ENCODE data around the gene LITAF.
"Not testable (repeated sequence)": the region's sequence is repeated elsewhere in the genome, so short reads cannot be mapped to it uniquely, and the experiment has no call there.

LITAF gene

DNA sequence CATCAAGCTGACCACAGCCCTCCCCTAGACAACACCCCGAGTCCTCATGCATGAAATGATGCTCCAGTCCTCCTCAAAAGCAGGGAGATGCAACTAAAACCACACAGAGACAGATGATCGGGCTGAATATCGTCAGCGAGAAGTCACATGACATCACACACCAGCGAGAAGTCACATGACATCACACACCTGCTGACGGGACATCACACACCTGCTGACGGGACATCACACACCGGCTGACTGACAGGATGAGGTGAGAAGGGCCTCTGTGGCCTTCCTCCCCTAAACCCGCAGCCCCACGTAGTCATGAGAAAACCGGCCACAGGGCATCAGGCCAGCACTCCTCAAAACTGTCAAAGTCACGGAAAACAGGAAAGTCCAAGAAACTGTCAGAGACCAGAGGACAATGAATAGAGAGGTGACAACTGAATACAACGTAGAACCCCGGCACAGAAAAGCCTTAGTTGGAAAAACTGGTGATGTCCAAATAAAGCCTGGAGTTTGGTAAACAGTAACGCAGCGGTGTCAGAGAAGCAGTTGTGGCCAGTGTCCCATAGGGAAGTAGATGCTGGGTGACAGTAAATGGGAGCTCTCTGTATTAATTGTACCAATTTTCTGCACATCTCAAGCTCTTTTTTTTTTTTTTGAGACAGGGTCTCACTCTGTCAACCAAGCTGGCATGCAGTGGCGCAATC is 14.3 kb downstream of the LITAF start:
- DNase-seq (ENCODE audit: low spot score) = no peak

DNA sequence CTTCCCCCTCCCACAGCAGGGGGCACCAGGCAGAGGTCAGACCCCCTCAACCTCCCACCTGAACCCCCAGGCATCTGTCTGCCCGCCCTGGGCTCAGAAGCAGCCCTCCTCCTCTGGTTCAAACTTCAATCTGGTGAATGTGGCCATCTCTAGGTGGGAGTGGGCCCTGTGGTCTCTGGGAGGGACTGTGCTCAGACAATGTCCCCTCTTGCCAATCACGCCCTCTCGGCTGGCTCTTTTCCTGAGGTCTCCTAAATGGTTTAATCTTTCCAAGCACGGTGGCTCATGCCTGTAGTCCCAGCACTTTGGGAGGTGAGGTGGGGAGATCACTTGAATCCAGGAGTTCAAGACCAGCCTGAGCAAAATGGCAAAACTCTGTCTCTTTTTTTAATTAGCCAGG is 15.2 kb downstream of the LITAF start:
- no peak for DNase-seq (ENCODE audit: low spot score)

DNA sequence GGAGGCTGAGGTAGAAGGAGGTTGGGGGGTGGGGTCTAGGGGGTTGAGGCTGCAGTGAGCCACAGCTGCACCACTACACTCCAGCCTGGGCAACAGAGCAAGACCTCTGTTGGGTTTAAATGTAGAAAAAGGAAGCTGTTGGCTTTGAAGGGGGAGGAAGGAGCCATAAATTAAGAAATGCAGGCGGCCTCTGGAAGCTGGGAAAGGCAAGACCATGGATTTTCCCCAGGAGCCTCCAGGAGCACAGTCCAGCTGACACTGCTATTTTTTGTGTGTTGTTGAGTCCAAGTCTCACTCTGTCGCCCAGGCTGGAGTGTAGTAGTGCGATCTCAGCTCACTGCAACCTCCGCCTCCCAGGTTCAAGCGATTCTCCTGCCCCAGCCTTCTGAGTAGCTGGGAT is 15.9 kb downstream of the LITAF start:
- no peak for DNase-seq (ENCODE audit: low spot score)

DNA sequence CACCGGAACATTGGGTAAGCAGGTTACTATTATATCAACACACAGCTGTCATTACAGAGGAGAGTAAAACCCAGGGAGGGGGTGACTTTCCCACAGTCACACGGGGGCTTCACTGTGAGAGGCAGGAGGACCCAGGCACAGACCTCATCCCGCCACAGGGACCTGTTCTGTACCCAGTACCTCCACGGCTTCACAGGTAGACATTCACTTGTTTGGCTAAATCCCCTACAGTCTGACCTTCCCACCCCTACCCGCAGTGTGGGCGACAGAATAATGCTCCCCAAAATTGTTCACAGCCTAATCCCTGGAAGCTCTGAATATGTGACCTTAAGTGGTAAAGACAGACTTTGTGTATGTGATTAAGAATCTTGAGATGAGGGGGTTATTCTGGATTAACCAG is 16.5 kb downstream of the LITAF start:
- no peak for DNase-seq (ENCODE audit: low spot score)

DNA sequence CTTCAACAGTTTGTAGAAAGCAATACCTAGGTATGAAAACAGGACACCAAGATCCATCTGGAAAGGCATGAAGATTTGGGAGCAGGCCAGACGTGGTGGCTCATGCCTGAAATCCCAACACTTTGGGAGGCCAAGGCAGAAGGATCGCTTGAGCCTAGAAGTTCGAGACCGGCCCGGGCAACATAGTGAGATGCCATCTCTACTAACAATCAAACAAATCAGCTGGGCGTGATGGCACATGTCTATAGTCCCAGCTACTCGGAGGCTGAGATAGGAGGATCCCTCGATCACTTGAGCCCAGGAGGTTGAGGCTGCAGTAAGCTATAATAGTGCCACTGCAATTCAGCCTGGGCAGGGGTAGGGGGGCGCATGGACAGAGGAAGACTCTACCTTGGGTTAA is 20.3 kb downstream of the LITAF start:
- DNase-seq (ENCODE audit: low spot score) = no peak

DNA sequence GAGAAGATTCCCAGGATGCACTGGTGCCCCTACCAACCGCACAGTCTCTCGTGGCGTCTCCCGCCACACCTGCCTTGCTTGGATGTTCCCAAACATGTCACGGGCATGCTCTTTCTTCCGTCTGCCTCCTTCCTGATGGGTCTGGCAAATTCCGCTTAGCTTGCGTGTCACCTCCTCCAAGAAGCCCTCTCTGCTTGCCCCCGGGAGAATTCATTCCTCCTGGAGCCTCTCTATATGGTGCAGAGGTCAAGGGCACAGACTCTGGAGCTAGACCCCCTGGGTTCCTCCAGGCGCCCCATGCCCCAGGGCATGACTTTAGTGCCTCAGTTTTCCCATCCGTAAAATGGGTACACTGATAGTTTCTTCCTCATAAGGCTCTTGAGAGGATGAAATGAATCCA is 21.1 kb downstream of the LITAF start:
- no peak for DNase-seq (ENCODE audit: low spot score)

DNA sequence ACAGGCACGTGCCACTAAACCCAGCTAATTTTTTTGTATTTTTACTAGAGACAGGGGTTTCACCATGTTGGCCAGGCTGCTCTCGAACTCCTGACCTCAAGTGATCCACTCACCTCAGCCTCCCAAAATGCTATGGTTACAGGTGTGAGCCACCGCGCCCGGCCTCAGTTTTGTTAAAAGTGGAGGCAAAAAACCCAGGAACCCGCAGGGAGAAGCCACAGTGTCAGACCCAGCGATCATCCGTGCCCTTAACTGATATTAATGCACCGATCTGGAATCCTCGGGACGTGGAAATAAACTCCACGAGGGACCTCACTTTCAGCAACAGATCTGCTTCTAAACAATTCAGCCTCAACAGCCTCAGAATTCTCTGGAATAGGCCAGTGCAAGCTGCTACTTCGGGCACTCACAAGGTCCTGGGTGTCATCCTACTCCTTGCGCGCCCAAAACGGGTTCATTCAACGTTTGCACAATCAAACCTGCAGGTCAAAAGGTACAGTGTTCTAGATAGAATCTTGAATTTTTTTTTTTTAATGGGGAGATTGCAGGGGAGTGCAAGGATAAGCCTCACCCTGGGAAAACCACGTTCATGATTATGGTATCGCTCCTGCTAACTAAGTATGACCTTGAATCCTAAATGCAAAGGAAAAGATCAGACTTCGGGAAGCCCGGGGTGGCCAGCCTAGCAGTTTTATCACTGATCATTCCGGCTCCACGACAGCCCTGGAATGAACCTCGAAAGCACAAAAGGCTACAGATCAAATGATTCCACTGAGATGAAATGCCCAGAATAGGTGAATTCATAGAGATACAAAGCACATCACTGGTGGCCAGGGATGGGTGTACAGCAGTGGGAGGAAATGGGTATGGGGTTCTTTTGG is 22.4 kb downstream of the LITAF start:
- no peak for DNase-seq (ENCODE audit: low spot score)

DNA sequence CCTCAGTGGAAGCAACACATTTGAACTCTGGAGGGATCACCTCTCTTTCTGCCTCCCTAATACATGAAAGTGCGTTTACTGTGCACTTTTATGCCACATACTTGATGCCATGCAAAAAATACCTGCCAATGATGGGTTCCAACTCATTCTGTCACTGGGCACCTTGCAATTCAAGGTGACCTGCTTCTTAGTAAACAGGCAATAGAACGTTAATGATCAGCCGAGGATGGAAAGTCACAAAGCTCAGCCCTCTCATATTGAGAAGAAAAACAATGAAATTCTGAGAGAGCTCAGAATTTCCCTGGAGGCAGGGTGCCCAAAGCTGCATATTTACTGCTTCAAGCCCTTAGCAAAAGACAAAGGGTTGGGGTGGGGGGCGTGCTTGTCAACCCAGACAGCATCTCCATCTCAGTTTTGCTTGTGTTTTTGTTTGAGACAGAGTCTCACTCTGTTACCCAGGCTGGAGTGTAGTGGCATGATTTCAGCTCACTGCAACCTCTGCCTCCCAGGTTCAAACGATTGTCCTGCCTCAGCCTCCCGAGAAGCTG is 23.2 kb downstream of the LITAF start:
- DNase-seq (ENCODE audit: low spot score) = no peak

DNA sequence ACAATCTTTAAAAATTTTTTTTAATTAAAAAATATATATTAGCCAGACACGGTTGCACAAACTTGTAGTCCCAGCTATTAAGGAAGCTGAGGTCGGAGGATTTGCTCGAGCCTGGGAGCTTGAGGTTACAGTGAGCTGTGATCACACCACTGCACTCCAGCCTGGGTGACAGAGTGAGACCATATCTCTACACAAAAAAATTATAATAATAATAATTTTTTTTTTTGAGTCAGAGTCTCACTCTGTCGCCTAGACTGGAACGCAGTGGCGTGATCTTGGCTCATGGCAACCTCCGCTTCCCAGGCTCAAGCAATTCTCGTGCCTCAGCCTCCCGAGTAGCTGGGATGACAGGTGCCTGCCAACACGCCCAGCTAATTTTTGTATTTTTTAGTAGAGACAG is 23.8 kb downstream of the LITAF start:
- no peak for DNase-seq (ENCODE audit: low spot score)

DNA sequence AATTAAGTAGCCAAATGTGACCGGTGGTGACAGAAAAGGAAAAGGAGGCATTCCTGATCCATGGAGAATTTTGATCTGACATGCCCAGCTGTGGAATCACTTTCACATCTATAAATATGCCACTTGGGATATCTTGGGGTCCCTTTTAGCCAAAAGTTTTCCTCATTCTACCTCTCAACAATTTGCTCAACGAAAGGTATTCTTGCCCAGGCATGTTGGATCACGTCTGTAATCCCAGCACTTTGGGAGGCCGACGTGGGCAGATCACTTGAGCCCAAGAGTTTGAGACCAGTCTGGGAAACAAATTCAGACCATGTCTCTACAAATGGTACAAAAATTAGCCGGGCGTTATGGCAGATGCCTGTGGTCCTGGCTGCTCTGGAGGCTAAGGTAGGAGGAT is 24.3 kb downstream of the LITAF start:
- DNase-seq (ENCODE audit: low spot score) = no peak

DNA sequence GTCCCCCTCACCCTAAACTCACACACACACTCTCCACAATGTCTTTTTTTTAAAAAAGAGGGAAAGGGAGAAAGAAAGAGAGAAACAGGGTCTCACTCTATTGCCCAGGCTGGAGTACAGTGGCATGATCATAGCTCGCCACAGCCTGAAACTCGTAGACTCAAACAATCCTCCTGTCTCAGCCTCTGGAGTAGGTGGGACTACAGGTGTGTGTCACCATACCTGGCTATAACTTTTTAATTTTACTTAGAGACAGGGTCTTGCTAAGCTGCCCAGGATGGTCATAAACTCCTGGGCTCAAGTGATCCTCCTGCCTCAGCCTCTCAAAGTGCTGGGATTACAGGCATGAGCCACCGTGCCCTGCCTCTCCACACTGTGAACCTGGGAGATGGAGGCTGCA is 24.9 kb downstream of the LITAF start:
- DNase-seq (ENCODE audit: low spot score) = no peak

DNA sequence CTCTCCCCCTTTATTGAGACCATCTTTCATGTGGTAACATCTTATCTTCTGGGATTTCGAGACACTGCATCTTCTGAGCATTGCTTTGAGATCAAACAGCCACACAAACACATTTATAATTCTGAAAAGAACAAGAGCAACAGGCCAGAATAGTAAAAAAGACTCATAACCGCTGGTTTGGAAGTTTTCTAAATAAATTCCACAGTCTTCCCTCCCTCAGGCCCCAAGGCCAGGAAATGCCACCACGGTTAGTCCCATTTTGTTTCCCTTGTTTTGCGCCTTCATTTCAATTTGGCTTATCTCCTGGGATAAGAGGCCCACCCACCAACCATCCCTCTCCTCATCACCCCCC is 25.3 kb downstream of the LITAF start:
- DNase-seq (ENCODE audit: low spot score) = no peak

DNA sequence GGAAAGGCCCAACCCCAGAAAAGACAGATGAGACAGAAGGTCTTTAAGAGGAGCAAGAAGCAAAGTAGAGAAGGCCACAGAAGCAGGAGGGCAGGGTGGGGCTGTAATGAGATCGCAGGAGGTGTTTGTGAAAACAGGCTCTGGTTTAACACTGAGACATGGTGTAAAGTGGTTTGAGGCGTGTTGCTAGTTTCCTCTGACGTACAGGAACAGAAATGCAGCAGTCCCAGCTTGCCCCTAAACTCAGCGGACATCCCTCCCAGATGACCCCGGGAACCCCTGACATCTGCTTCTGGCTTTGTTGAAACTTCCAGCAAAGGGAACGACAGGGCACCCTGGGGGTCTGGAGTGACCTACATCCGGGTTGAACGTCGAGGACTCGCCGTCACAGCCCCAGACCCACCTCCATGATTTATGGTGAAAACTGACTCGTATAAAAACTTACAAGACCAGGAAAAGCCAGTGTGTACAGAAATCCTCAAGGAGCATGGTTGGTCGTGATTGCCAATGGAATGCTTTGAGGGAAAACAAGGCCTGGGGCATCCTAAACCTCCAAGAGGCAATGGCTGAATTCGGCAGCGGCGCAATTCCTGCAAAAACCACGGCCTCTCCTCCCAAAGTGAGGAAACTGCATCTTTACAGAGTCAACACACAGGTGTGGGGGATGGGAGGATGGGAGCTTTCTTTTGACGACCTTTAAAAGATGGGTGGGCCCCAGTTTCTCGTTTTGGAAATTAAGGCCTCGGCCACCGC is 25.8 kb downstream of the LITAF start:
- peak; percentile 70 for DNase-seq (ENCODE audit: low spot score)

DNA sequence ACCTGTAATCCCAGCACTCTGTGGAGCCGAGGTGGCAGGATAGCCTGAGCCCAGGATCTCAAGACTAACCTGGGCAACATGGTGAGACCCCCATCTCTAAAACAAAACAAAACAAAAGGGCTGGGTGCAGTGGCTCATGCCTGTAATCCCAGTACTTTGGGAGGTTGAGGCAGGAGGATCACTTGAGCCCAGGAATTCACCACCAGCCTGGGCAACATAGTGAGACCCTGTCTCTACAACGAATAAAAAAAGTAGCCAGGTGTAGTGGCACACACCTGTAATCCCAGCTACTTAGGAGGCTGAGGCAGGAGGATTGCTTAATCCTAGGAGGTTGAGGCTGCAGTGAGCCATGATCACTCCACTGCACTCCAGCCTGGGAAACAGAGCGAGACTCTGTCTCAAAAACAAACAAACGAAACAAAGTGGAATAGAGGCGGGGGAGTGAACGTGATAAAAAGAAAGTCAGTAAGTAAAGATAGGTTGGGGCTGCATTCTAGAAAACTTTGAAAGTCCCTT is 28.4 kb downstream of the LITAF start:
- not testable (repeated sequence) for DNase-seq (ENCODE audit: low spot score)

DNA sequence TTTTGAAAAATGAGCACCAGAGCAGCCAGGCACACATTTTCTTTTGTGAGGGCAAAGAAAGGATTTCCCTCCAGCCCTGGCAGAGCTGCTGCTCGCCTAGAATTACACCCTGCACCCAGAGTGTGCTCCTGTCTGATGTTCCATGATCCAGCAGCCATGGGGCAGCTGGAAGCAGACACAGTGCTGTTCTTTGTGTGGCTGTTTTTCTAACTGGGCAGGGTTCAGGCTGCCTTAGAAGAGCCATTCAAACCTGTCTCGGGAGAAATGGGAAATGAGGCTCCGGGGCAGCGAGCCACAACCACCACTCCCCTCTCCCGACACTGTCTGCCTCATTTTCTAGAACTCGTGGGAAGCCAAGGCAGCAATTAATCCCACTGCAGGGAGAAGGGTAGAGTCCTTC is 28.9 kb downstream of the LITAF start:
- DNase-seq (ENCODE audit: low spot score) = no peak

DNA sequence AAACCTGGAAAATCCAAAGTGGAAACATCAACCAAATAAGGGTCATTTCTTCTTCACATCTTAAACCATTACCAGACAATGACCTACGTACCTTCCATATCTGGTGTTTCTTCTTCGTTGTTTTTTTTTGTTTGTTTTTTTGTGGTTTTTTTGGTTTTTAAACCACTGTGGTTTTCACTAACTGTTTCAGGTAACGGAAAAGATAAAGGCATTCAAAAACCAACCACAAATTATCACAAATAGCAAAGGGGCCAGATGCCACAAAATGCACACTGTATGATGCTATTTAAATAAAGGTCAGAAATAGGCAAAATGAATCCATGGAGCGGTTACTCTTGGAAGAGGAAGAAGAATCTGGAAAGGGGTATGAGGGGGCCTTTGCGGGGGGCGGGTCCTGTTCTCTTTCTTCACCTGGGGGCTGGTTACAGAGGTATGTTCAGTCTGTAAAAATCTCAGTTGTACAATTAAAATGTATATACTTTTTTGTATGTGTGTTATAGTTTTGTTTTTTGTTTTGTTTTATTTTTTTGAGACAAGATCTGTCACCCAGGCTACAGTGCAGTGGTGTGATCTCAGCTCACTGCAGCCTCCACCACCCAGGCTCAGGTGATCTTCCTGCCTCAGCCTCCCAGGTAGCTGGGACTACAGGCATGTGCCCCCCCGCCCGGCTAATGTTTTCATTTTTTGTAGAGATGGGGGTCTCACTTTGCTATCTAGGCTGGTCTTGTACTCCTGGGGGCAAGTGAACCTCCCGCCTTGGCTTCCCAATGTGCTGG is 29.6 kb downstream of the LITAF start:
- no peak for DNase-seq (ENCODE audit: low spot score)

DNA sequence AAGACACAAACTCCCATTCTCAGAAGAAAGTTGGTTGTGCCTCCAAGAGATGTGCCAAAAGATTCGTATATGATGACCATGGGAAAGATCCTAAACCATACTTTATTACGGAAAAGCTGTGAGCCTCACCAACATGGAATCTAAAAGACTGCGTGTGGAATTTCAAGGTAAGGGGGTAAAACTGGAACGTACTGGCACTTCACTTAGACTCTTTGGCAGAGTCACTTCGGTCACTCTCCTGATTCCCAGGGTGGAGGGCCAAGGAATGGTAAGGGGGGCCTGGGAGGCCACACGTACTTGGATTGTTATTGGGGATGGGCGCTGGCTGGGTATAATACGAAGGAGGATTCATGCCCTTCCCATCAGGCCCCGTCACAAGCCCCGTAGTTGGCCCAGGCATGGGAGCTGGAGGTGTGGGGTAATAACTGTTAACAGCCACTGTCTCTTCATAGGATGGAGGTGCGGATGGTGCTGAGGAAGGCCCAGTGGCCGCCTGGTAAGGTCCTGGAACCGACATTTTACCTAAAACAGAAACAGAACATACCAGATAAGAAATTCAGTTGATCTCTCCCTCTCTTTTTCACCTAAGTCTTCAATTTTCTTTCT is 30.4 kb downstream of the LITAF start:
- no peak for DNase-seq (ENCODE audit: low spot score)

DNA sequence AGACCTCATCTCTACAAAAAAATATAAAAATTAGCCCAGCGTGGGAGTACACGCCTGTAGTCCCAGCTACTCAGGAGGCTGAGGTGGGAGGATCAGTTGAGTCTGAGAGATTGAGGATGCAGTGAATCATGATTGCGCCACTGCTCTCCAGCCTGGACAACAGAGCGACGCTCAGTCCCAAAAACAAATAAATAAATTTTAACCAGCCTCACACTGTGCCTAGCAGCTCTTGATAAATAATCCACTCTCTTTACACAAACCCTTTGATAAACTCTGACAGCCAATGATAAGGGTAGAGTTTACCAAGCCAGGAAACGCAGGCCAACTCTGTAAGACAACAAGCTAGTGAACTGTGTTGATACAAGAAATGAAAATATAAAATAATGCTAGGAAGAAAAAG is 32.7 kb downstream of the LITAF start:
- no peak for DNase-seq (ENCODE audit: low spot score)

DNA sequence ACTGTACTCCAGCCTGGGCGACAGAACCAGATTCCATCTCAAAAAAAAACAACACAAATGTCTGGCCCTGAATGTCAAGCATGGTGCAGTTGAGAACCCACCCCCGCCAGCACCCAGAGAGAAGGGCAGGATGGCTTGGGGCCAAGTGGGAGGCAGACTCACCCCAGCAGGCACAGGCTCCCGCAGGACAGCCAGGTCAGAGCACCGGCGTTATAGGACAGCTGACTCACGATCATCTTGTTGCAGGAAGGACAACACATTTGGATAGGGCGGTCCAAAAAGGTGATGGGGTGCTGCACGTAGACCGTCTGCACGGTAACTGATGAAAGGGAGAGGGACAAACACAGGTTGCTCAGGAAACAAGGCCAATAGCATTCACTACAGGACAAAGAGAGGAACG is 33.3 kb downstream of the LITAF start:
- no peak for DNase-seq (ENCODE audit: low spot score)

DNA sequence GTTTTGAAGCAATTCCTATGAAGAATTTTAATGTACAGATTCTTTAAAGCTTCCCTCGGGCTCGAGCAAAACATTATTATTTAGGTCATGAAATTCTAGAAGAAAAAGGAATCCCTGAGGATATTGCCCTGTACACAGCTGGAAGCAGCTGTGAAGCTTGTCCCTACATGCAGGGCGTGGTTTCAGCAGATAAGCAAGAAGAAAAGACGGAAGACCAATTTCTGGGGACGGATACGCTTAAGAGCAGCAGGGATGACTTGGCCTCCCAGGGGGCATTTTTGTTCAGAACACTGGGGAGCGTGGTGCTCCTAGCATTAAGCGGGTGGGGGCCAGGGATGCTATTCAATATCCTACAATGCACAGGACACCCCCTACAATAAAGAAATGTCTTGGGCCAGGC is 34.3 kb downstream of the LITAF start:
- no peak for DNase-seq (ENCODE audit: low spot score)

DNA sequence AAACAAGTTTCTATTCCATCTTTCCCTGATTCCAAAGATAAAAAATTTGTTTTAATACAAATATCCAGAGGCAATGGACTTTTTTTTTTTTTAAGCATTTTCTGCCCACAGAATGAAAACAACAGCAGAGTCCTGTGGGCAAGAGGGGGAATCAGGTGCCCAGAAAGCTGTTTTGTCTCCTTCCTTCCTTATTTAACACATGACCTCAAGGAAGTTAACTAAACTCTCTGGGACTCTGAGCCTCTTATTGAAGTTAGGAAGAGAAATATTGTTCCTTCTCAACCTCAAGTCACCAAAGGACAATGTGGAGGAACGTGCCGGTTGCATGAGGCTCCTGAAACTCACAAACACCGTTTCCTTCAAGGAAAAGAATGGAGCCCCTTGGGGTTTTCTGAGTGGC is 34.9 kb downstream of the LITAF start:
- DNase-seq (ENCODE audit: low spot score) = no peak

All from ecto neural progenitor cell (in vitro differentiated cells).